IMR-90 (cell line): Measurements from ENCODE around the gene TAF4. TPM values are rescaled to one million over a fixed set of nuclear protein-coding genes. Genes with fewer than 3 reads are reported as not detected.

ENCODE experiments used
- ATAC-seq: fragments of 200-7000 bp; cut with Tn5 transposase; 2 replicates; pipeline ENCODE4 v1.9.1; 2020; ENCODE audit warnings: low read depth, mild to moderate bottlenecking, moderate library complexity
- BruUV-seq: library from RNA; stranded (reverse); fragments of 400-500 nt; replicated peaks from 2 replicates; lab custom pipeline; 2021; lab: Mats Ljungman, UMichigan
- CTCF ChIA-PET: fragments of 300-600 bp; formaldehyde crosslinking; extraction: SDS; loops from one replicate; lab custom pipeline; 2021; ENCODE audit warnings: antibody characterized with exemption; lab: Yijun Ruan, JAX
- POLR2A ChIA-PET: fragments of 300-600 bp; sonication (Branson Sonifier 250); formaldehyde crosslinking; loops from one replicate; lab custom pipeline; 2022; ENCODE audit warnings: antibody characterized with exemption; ENCODE audit not compliant: unreplicated experiment; lab: Charles Lee
- DNase-seq: peaks from one replicate; pipeline ENCODE4 v3.0.0; 2013
- H2AFZ ChIP-seq: replicated peaks from 2 replicates; pipeline ENCODE3; 2013; ENCODE audit warnings: low read length, mild to moderate bottlenecking; ENCODE audit not compliant: poor library complexity
- H2AK5ac ChIP-seq: 2 replicates; pipeline ENCODE4 v1.6.1; 2013; ENCODE audit warnings: low read depth, low read length, inconsistent platforms
- H2AK9ac ChIP-seq: replicated peaks from 2 replicates; pipeline ENCODE3; 2013; ENCODE audit warnings: mild to moderate bottlenecking, low read depth, low read length, moderate library complexity; ENCODE audit not compliant: poor library complexity
- H2BK120ac ChIP-seq: 2 replicates; pipeline ENCODE4 v1.6.1; 2013; ENCODE audit warnings: low read depth, low read length, inconsistent platforms
- H2BK15ac ChIP-seq: 3 replicates; pipeline ENCODE4 v1.6.1; 2013; ENCODE audit warnings: low read depth, low read length, inconsistent platforms
- H2BK20ac ChIP-seq: 2 replicates; pipeline ENCODE4 v1.6.1; 2013; ENCODE audit warnings: low read depth, mild to moderate bottlenecking, inconsistent platforms, low read length, moderate library complexity
- H2BK5ac ChIP-seq: 2 replicates; pipeline ENCODE4 v1.6.1; 2013; ENCODE audit warnings: mild to moderate bottlenecking, low read depth, low read length, inconsistent platforms; ENCODE audit not compliant: poor library complexity, severe bottlenecking
- H3K14ac ChIP-seq: replicated peaks from 2 replicates; pipeline ENCODE4 v1.6.1; 2013; ENCODE audit warnings: low read depth, low read length, inconsistent platforms
- H3K18ac ChIP-seq: 2 replicates; pipeline ENCODE4 v1.6.1; 2013; ENCODE audit warnings: low read depth, low read length, control low read depth
- H3K23ac ChIP-seq: 2 replicates; pipeline ENCODE4 v1.6.1; 2013; ENCODE audit warnings: low read depth, low read length, inconsistent platforms
- H3K27ac ChIP-seq: 2 replicates; pipeline ENCODE4 v1.5.1; 2013; ENCODE audit warnings: mild to moderate bottlenecking, control low read depth, low read length; ENCODE audit not compliant: insufficient read depth
- H3K27me3 ChIP-seq: 2 replicates; pipeline ENCODE4 v1.6.1; 2013; ENCODE audit warnings: low read length; ENCODE audit not compliant: control insufficient read depth, insufficient read depth
- H3K36me3 ChIP-seq: 2 replicates; pipeline ENCODE4 v1.6.1; 2013; ENCODE audit warnings: low read length, mixed read lengths; ENCODE audit not compliant: control insufficient read depth, insufficient read depth
- H3K4ac ChIP-seq: 2 replicates; pipeline ENCODE4 v1.6.1; 2013; ENCODE audit warnings: low read depth, low read length, inconsistent platforms
- H3K4me1 ChIP-seq: 2 replicates; pipeline ENCODE4 v1.6.1; 2013; ENCODE audit warnings: low read length, mixed read lengths; ENCODE audit not compliant: control insufficient read depth, insufficient read depth
- H3K4me2 ChIP-seq: 2 replicates; pipeline ENCODE4 v1.6.1; 2013; ENCODE audit warnings: low read depth, mild to moderate bottlenecking, control low read depth, low read length, moderate library complexity
- H3K4me3 ChIP-seq: 2 replicates; pipeline ENCODE4 v1.5.1; 2013; ENCODE audit warnings: low read depth, mild to moderate bottlenecking, control low read depth, low read length, moderate library complexity; ENCODE audit not compliant: insufficient read depth
- H3K56ac ChIP-seq: 2 replicates; pipeline ENCODE4 v1.6.1; 2013; ENCODE audit warnings: low read length, inconsistent platforms; ENCODE audit not compliant: insufficient read depth; ENCODE audit errors: extremely low read depth
- H3K79me1 ChIP-seq, 2 experiments: 2 replicates each; pipeline ENCODE4 v1.6.1; 2013; ENCODE audit warnings: low read length in 2 of 2, inconsistent platforms in 1 of 2, low read depth in 1 of 2
- H3K9ac ChIP-seq: 2 replicates; pipeline ENCODE4 v1.6.1; 2013; ENCODE audit warnings: low read depth, low read length, control low read depth
- H3K9me1 ChIP-seq: 2 replicates; pipeline ENCODE4 v1.6.1; 2013; ENCODE audit warnings: low read length, inconsistent platforms; ENCODE audit not compliant: insufficient read depth
- H3K9me3 ChIP-seq: 2 replicates; pipeline ENCODE4 v1.6.1; 2013; ENCODE audit warnings: low read length; ENCODE audit not compliant: control insufficient read depth, insufficient read depth
- H4K20me1 ChIP-seq: 2 replicates; pipeline ENCODE4 v1.6.1; 2013; ENCODE audit warnings: low read length, inconsistent platforms; ENCODE audit not compliant: insufficient read depth
- H4K5ac ChIP-seq: 2 replicates; pipeline ENCODE4 v1.6.1; 2013; ENCODE audit warnings: mild to moderate bottlenecking, low read depth, low read length, control low read depth
- H4K8ac ChIP-seq, 2 experiments: 2 replicates each; pipeline ENCODE4 v1.6.1; 2013; ENCODE audit warnings: low read depth in 2 of 2, low read length in 2 of 2, control low read depth in 1 of 2, inconsistent platforms in 1 of 2
- H4K91ac ChIP-seq: 2 replicates; pipeline ENCODE4 v1.6.1; 2013; ENCODE audit warnings: low read depth, low read length, inconsistent platforms; ENCODE audit not compliant: insufficient read depth
- CTCF ChIP-seq: conservative IDR thresholded peaks from 2 replicates; pipeline ENCODE4 v1.5.1; 2012; ENCODE audit warnings: mild to moderate bottlenecking, low read depth, low read length, improper control_type of control experiment
- ELK1 ChIP-seq: fragments of 150-350 bp; IDR thresholded peaks from 2 replicates; pipeline ENCODE4 v1.6.1; 2016; ENCODE audit warnings: low read depth, mild to moderate bottlenecking, low read length, moderate library complexity, borderline replicate concordance
- FOS ChIP-seq: fragments of 150-350 bp; IDR thresholded peaks from 2 replicates; pipeline ENCODE4 v1.6.1; 2016; ENCODE audit warnings: low read depth, low read length
- MAFK ChIP-seq: IDR thresholded peaks from 2 replicates; pipeline ENCODE4 v1.6.1; 2012; ENCODE audit warnings: low read depth, low read length, improper control_type of control experiment
- NFE2L2 ChIP-seq: fragments of 150-350 bp; IDR thresholded peaks from 2 replicates; pipeline ENCODE4 v1.6.1; 2016; ENCODE audit warnings: low read depth, mild to moderate bottlenecking, low read length
- RCOR1 ChIP-seq: IDR thresholded peaks from 2 replicates; pipeline ENCODE4 v1.6.1; 2012; ENCODE audit warnings: mild to moderate bottlenecking, low read length, improper control_type of control experiment; ENCODE audit not compliant: insufficient replicate concordance
- WGBS, 2 experiments: methylation state at CpG; one replicate each; pipeline versions ENCODE4 v1.1.5 to v1.1.7; 2013; ENCODE audit warnings: missing lambda C conversion rate in 2 of 2; ENCODE audit not compliant: insufficient read length in 1 of 2; ENCODE audit errors: extremely low coverage in 2 of 2; 5-methylcytosine and 5-hydroxymethylcytosine counted together
- dilution Hi-C: fragments of 300-500 bp; cut with HindIII; formaldehyde crosslinking; loops from one replicate; pipeline ENCODE4 v1.14.3; 2018; ENCODE audit warnings: low sequenced_read_pairs; ENCODE audit not compliant: unreplicated experiment
- in situ Hi-C: fragments of 300-500 bp; cut with MboI; formaldehyde crosslinking; loops from 3 replicates; pipeline ENCODE4 v1.14.3; 2019; ENCODE audit warnings: low sequenced_read_pairs, inconsistent platforms, mixed read lengths
- intact Hi-C: fragments of 100-400 bp; cut with micrococcal nuclease; formaldehyde crosslinking; loops from 2 replicates; pipeline ENCODE4 v1.10.0; 2022
- polyA plus RNA-seq, 3 experiments: library from polyadenylated mRNA; depleted of rRNA; stranded (reverse); fragments of >200 nt; gene quantifications; 2 replicates each; pipeline ENCODE4 v1.2.3, GENCODE V29; 2012; ENCODE audit warnings: low replicate concordance in 1 of 3
- total RNA-seq: library from RNA; depleted of rRNA; stranded (reverse); fragments of >200 nt; gene quantifications from 2 replicates; pipeline ENCODE4 v1.2.3, GENCODE V29; 2012

The TAF4 gene
- total and polyA plus RNA-seq, 2 of the 4 experiments (the other 2 are of a cell fraction) = 1.4 to 5.1 TPM

GRCh38 chr20:61957961-61958715, 107.5 kb downstream of the TAF4 start:
- dilution Hi-C loops (no loop called here), intact Hi-C loops (no loop called here), in situ Hi-C loops (no loop called here)
- no peaks in the 10 kb centered on the region for H4K20me1 ChIP-seq
- no peaks in the 10 kb centered on the region for H3K36me3 ChIP-seq
- H3K27me3 ChIP-seq = peaks cover 8% of the 10 kb centered on the region
- H3K4me3 ChIP-seq = no peak overlapping the region
- no peaks in the 10 kb centered on the region for H3K9me3 ChIP-seq
- no peak overlapping the region for H4K5ac ChIP-seq
- H3K9me1 ChIP-seq = no peaks in the 10 kb centered on the region; the same call in 1 of the 2 replicates
- no peak overlapping the region for H2BK20ac ChIP-seq
- no peak overlapping the region for H2BK15ac ChIP-seq
- H3K4me2 ChIP-seq = no peak overlapping the region
- no peak overlapping the region for H2AFZ ChIP-seq
- no peak overlapping the region for H3K56ac ChIP-seq
- H3K18ac ChIP-seq = no peak overlapping the region
- H3K27ac ChIP-seq = no peak overlapping the region
- ChIA-PET CTCF (no interaction called here), POLR2A (no interaction called here)
- H3K4ac ChIP-seq = no peak overlapping the region
- no peak overlapping the region for H4K91ac ChIP-seq
- no TSS peak for BruUV-seq
- no peak overlapping the region for H2AK5ac ChIP-seq
- no peak overlapping the region for H2AK9ac ChIP-seq
- no peak overlapping the region for H2BK5ac ChIP-seq
- no peaks in the 10 kb centered on the region for H3K4me1 ChIP-seq
- 64% methylated on average over 4 of the region's 12 CpGs; no CpG with 5 or more reads in 1 of the 2 experiments for WGBS, 2 experiments
- no peaks in the 10 kb centered on the region for H3K79me1 ChIP-seq
- H3K14ac ChIP-seq = no peak overlapping the region
- H3K23ac ChIP-seq = no peak overlapping the region
- no peak for DNase-seq
- no peak overlapping the region for H4K8ac ChIP-seq
- no peak overlapping the region for H3K9ac ChIP-seq
- H2BK120ac ChIP-seq = no peak overlapping the region
- TF ChIP-seq MAFK (no peak), FOS (no peak), NFE2L2 (no peak), RCOR1 (no peak), CTCF (no peak), ELK1 (no peak)
- ATAC-seq = no peak
